Hepatocyte (in vitro differentiated cells): ENCODE measurements around the gene ARFGAP1. TPM values are rescaled to one million over a fixed set of nuclear protein-coding genes. Genes with fewer than 3 reads are reported as not detected.
A peak's percentile ranks its signal among the peaks of the same experiment; 100 is the strongest.

ENCODE experiments used
- DNase-seq: peaks from one replicate; pipeline ENCODE4 v3.0.0-alpha.2; 2016; ENCODE audit warnings: low spot score
- H2AFZ ChIP-seq: fragments of 200-600 bp; sonication (generic); 2 replicates; pipeline ENCODE4 v1.6.0; 2016; ENCODE audit warnings: antibody characterized with exemption, mild to moderate bottlenecking
- H3K27ac ChIP-seq: fragments of 200-600 bp; sonication (generic); 2 replicates; pipeline ENCODE4 v1.5.1; 2016; ENCODE audit warnings: mild to moderate bottlenecking
- H3K27me3 ChIP-seq: fragments of 200-600 bp; sonication (generic); 2 replicates; pipeline ENCODE4 v1.6.1; 2016
- H3K36me3 ChIP-seq: fragments of 200-600 bp; sonication (generic); replicated peaks from 2 replicates; pipeline ENCODE4 v1.5.1; 2016; ENCODE audit warnings: low read depth; ENCODE audit not compliant: insufficient read depth
- H3K4me1 ChIP-seq: fragments of 200-600 bp; sonication (generic); 2 replicates; pipeline ENCODE4 v1.5.1; 2016; ENCODE audit warnings: mild to moderate bottlenecking, moderate library complexity; ENCODE audit not compliant: insufficient read depth
- H3K4me2 ChIP-seq: fragments of 200-600 bp; sonication (generic); 2 replicates; pipeline ENCODE4 v1.6.0; 2016
- H3K4me3 ChIP-seq: fragments of 200-600 bp; sonication (generic); 2 replicates; pipeline ENCODE4 v1.5.1; 2016; ENCODE audit warnings: mild to moderate bottlenecking
- H3K79me2 ChIP-seq: fragments of 200-600 bp; sonication (generic); 2 replicates; pipeline ENCODE4 v1.6.0; 2017; ENCODE audit warnings: mild to moderate bottlenecking
- H3K9me2 ChIP-seq: fragments of 200-600 bp; sonication (generic); replicated peaks from 2 replicates; pipeline ENCODE4 v1.6.0; 2017; ENCODE audit warnings: mild to moderate bottlenecking; ENCODE audit not compliant: insufficient read depth
- H3K9me3 ChIP-seq: fragments of 200-600 bp; sonication (generic); 2 replicates; pipeline ENCODE4 v1.5.1; 2016; ENCODE audit warnings: low read depth, mild to moderate bottlenecking
- H4K20me1 ChIP-seq: fragments of 200-600 bp; sonication (generic); 2 replicates; pipeline ENCODE4 v1.6.0; 2016; ENCODE audit warnings: mild to moderate bottlenecking; ENCODE audit not compliant: insufficient read depth, poor library complexity, severe bottlenecking
- EZH2 ChIP-seq: fragments of 200-600 bp; sonication (generic); IDR thresholded peaks from 2 replicates; pipeline ENCODE4 v1.6.1; 2016; ENCODE audit warnings: antibody characterized with exemption, mild to moderate bottlenecking, borderline replicate concordance
- EZH2phosphoT487 ChIP-seq: fragments of 200-600 bp; sonication (generic); IDR thresholded peaks from one replicate; pipeline ENCODE4 v1.6.1; 2018; ENCODE audit warnings: antibody characterized with exemption, mild to moderate bottlenecking, low read depth, moderate library complexity; ENCODE audit not compliant: unreplicated experiment, severe bottlenecking
- WGBS: methylation state at CpG from one replicate; pipeline ENCODE4 v1.1.6; 2016; ENCODE audit warnings: low lambda C conversion rate; ENCODE audit errors: missing lambda C conversion rate; 5-methylcytosine and 5-hydroxymethylcytosine counted together
- polyA plus RNA-seq: library from polyadenylated mRNA; unstranded; fragments of >200 nt; fragmentation: Nextera tagmentation; extraction: Ambion mirVana; gene quantifications from 2 replicates; pipeline ENCODE4 v1.2.1, GENCODE V29; 2016
- total RNA-seq: library from RNA; depleted of rRNA; stranded (reverse); fragments of >200 nt; gene quantifications from 2 replicates; pipeline ENCODE4 v1.2.3, GENCODE V29; 2014
- TF ChIP-seq, protein P1 (sequence below): fragments of 200-600 bp; sonication (generic); IDR thresholded peaks from 2 replicates; pipeline ENCODE4 v1.5.1; 2016; ENCODE audit warnings: antibody characterized with exemption, mild to moderate bottlenecking; ENCODE audit not compliant: poor library complexity

Gene ARFGAP1
- total and polyA plus RNA-seq, 2 experiments from 2014 or later: 78.2 to 99.0 TPM

DNA sequence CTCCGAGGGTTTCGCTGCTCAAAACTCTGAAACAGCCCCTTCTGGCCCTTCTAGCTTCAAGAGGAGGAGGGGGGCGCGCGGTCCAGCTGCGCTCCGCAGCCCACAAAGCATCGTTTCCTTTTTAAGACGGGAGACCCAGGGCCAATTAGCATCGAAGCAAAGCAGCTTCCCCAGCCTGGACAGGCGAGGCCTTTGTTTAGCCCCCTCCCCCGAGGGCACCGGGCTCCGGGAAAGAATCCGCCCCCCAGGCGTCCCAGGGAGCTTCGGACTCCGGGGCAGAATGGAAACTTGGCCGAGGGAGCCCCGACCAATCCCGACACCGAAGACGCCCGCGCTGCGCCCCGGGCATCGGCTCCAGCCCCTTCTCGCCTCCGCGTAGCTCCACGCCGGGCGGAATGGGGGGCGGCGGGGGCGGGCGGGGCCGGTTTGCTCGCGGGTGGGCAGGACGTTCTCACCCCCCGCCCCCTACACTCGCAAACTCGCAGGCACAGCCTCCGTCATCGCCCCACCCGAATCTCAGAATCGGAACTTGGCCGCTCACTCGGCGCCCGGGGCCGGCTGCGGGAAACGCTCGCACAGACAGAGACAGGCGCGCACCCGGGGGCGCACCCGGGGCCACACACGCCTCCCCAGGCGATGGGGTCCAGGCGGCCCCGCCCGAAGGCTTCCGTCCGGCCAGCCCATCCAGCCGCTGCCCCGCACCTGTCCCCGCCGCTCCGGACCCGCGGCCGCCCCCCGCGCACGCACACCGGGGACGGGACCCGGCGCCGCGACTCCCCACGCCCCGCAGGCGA is 19.0 kb upstream of the ARFGAP1 start:
- peak overlapping the region; percentile 29 for H3K4me3 ChIP-seq
- no peaks in the 10 kb centered on the region for H3K9me3 ChIP-seq
- DNase-seq: peak; percentile 55
- no peaks in the 10 kb centered on the region for H3K36me3 ChIP-seq
- H4K20me1 ChIP-seq: no peaks in the 10 kb centered on the region
- H3K9me2 ChIP-seq: no peaks in the 10 kb centered on the region
- H3K4me2 ChIP-seq: peak overlapping the region; percentile 86
- H3K27me3 ChIP-seq: peaks cover 27% of the 10 kb centered on the region
- no peaks in the 10 kb centered on the region for H3K79me2 ChIP-seq
- TF ChIP-seq, protein P1, sequence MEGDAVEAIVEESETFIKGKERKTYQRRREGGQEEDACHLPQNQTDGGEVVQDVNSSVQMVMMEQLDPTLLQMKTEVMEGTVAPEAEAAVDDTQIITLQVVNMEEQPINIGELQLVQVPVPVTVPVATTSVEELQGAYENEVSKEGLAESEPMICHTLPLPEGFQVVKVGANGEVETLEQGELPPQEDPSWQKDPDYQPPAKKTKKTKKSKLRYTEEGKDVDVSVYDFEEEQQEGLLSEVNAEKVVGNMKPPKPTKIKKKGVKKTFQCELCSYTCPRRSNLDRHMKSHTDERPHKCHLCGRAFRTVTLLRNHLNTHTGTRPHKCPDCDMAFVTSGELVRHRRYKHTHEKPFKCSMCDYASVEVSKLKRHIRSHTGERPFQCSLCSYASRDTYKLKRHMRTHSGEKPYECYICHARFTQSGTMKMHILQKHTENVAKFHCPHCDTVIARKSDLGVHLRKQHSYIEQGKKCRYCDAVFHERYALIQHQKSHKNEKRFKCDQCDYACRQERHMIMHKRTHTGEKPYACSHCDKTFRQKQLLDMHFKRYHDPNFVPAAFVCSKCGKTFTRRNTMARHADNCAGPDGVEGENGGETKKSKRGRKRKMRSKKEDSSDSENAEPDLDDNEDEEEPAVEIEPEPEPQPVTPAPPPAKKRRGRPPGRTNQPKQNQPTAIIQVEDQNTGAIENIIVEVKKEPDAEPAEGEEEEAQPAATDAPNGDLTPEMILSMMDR: no peak
- peak; percentile 59 for TF ChIP-seq EZH2
- TF ChIP-seq EZH2phosphoT487: peak; percentile 52
- H3K27ac ChIP-seq: no peak overlapping the region
- WGBS: 0% methylated on average over 11 of the region's 89 CpGs
- peaks cover 29% of the 10 kb centered on the region for H3K4me1 ChIP-seq
- H2AFZ ChIP-seq: peak overlapping the region; percentile 49

DNA sequence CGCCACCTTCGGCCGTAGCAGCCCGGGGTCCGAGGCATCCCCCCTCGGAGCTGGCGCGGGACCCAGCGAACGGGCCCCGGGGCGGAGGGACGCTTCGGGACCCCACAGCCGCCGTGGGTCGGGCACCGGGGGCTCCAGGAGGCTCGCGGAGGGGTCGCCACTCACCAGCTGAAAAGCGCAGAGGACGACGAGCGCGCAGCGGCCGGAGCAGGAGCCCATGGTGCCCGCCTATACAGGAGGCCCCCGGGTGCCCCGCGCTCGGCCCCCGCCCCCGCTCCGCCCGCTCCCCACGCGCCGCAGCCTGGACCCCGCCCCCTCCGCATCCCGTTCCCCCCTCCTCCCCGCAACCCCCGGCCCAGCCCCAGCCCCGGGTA is 18.4 kb upstream of the ARFGAP1 start, which contains the start of gene NKAIN4:
TSS of gene NKAIN4 (minus strand) at position 232 of the 374 bp plus-strand sequence. CDS start at position 219, 13 bp downstream.
- no peak for DNase-seq
- Histone ChIP-seq H3K79me2 (no peaks in the 10 kb centered on the region), H3K4me3 (peak within 1 kb of the TSS; percentile 29), H3K9me3 (no peaks in the 10 kb centered on the region), H4K20me1 (no peaks in the 10 kb centered on the region), H3K36me3 (no peaks in the 10 kb centered on the region), H2AFZ (peak within 1 kb of the TSS; percentile 49), H3K9me2 (no peaks in the 10 kb centered on the region), H3K4me1 (peaks cover 34% of the 10 kb centered on the region), H3K4me2 (peak within 1 kb of the TSS; percentile 86), H3K27me3 (peaks cover 27% of the 10 kb centered on the region), H3K27ac (no peak within 1 kb of the TSS)
- 0% methylated on average over 10 of the region's 46 CpGs for WGBS
- TF ChIP-seq, protein P1: no peak
- no peak for TF ChIP-seq EZH2
- no peak for TF ChIP-seq EZH2phosphoT487

DNA sequence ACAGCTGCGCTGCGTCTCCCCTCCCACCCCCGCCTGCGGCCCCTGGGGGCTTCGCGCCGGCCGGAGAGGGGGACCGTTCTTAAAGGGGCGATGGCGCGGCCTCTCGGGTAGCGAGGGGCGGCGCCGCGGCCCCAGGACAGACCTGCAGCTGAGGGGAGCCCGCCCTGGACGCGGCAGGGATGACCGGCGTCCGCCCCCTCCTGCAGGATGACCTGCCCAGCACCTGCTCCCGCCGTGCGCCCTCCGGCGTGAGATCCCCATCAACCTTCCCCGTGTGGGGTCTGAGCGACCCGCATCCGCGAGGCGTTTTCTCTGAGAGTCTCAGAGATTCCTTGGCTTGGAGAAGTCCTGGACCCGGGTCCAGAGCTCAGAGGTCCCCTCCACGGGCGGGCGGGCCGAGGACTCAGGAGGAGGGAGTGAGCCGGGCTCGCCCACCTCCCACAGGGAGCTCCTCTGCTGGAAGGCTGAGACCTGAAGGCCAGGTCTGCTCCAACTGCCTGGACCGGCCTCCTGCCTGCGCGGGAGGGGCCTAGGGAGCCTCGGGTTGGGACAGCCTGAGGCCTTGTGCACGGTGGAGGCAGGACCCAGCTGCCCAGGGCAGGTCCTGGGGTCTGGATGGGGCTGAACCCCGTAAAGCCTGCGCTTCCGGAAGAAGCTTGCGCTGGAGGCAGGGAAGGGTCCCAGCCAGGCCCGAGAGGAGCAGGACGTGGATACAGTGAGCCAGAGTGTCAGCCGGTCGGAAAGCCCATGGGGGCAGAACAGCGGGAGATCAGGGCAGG is 17.8 kb upstream of the ARFGAP1 start:
- peaks cover 40% of the 10 kb centered on the region for H3K4me1 ChIP-seq
- H3K36me3 ChIP-seq: no peaks in the 10 kb centered on the region
- peak overlapping the region; percentile 86 for H3K4me2 ChIP-seq
- H3K27me3 ChIP-seq: peaks cover 27% of the 10 kb centered on the region
- DNase-seq: no peak
- TF ChIP-seq, protein P1: peak; percentile 22
- TF ChIP-seq EZH2: no peak
- H3K27ac ChIP-seq: no peak overlapping the region
- no peaks in the 10 kb centered on the region for H3K9me3 ChIP-seq
- H3K4me3 ChIP-seq: no peak overlapping the region
- peak overlapping the region; percentile 40 for H2AFZ ChIP-seq
- no peaks in the 10 kb centered on the region for H3K9me2 ChIP-seq
- H3K79me2 ChIP-seq: no peaks in the 10 kb centered on the region
- WGBS: 10% methylated on average over 42 of the region's 56 CpGs
- H4K20me1 ChIP-seq: no peaks in the 10 kb centered on the region
